ENCODE results near the gene LGALS7B. TPM values are rescaled to one million over a fixed set of nuclear protein-coding genes. Genes with fewer than 3 reads are reported as not detected.

Gene LGALS7B
- total RNA-seq, 1 donor from 2014 or later = not detected

GRCh38 chr19:38836159-38836982 lies 47.4 kb downstream of the LGALS7B start:
- DNase-seq (ENCODE audit: extremely low spot score, unreplicated experiment) = no peak
- peaks cover 16% of the 10 kb centered on the region for H3K4me1 Mint-ChIP-seq (ENCODE audit: unreplicated experiment)
- H3K4me3 Mint-ChIP-seq = peak overlapping the region; percentile 63
- peak overlapping the region; percentile 95 for H3K27ac Mint-ChIP-seq
- H3K36me3 Mint-ChIP-seq = peaks cover 34% of the 10 kb centered on the region
- no peaks in the 10 kb centered on the region for H3K9me3 Mint-ChIP-seq
- no peaks in the 10 kb centered on the region for H3K27me3 Mint-ChIP-seq
- TF ChIP-seq CTCF (conservative IDR thresholded peaks at IDR 0.05) = no peak

GRCh38 chr19:38836983-38837626 lies 48.1 kb downstream of the LGALS7B start:
- Mint-ChIP-seq H3K4me1 (ENCODE audit: unreplicated experiment) (peaks cover 11% of the 10 kb centered on the region), H3K4me3 (peak overlapping the region; percentile 69), H3K27ac (peak overlapping the region; percentile 95), H3K36me3 (peaks cover 34% of the 10 kb centered on the region), H3K9me3 (no peaks in the 10 kb centered on the region), H3K27me3 (no peaks in the 10 kb centered on the region)
- no peak for DNase-seq (ENCODE audit: extremely low spot score, unreplicated experiment)
- TF ChIP-seq CTCF (conservative IDR thresholded peaks at IDR 0.05) = no peak

GRCh38 chr19:38837656-38838121 lies 48.7 kb downstream of the LGALS7B start:
- no peaks in the 10 kb centered on the region for H3K27me3 Mint-ChIP-seq
- peak overlapping the region; percentile 95 for H3K27ac Mint-ChIP-seq
- peak overlapping the region; percentile 69 for H3K4me3 Mint-ChIP-seq
- H3K4me1 Mint-ChIP-seq (ENCODE audit: unreplicated experiment) = peaks cover 9% of the 10 kb centered on the region
- TF ChIP-seq CTCF (conservative IDR thresholded peaks at IDR 0.05) = no peak
- DNase-seq (ENCODE audit: extremely low spot score, unreplicated experiment) = no peak
- H3K36me3 Mint-ChIP-seq = peaks cover 38% of the 10 kb centered on the region
- no peaks in the 10 kb centered on the region for H3K9me3 Mint-ChIP-seq

GRCh38 chr19:38838208-38838985 lies 49.4 kb downstream of the LGALS7B start:
- peaks cover 5% of the 10 kb centered on the region for H3K4me1 Mint-ChIP-seq (ENCODE audit: unreplicated experiment)
- peak overlapping the region; percentile 67 for H3K4me3 Mint-ChIP-seq
- no peak for DNase-seq (ENCODE audit: extremely low spot score, unreplicated experiment)
- H3K27me3 Mint-ChIP-seq = no peaks in the 10 kb centered on the region
- no peak for TF ChIP-seq CTCF (conservative IDR thresholded peaks at IDR 0.05)
- H3K27ac Mint-ChIP-seq = peak overlapping the region; percentile 95
- H3K36me3 Mint-ChIP-seq = peaks cover 44% of the 10 kb centered on the region
- no peaks in the 10 kb centered on the region for H3K9me3 Mint-ChIP-seq

GRCh38 chr19:38838986-38839761 lies 50.2 kb downstream of the LGALS7B start:
- H3K27ac Mint-ChIP-seq = peak overlapping the region; percentile 95
- H3K4me3 Mint-ChIP-seq = peak overlapping the region; percentile 67
- TF ChIP-seq CTCF (conservative IDR thresholded peaks at IDR 0.05) = no peak
- H3K4me1 Mint-ChIP-seq (ENCODE audit: unreplicated experiment) = peaks cover 5% of the 10 kb centered on the region
- H3K9me3 Mint-ChIP-seq = no peaks in the 10 kb centered on the region
- DNase-seq (ENCODE audit: extremely low spot score, unreplicated experiment) = no peak
- peaks cover 52% of the 10 kb centered on the region for H3K36me3 Mint-ChIP-seq
- no peaks in the 10 kb centered on the region for H3K27me3 Mint-ChIP-seq
